HG03571 (cell line): ENCODE results near the gene SORBS1.

Source experiments
- ATAC-seq: cut with Tn5 transposase; IDR thresholded peaks from one replicate; pipeline ENCODE4 v1.9.1; 2021; ENCODE audit not compliant: unreplicated experiment

SORBS1 gene

DNA sequence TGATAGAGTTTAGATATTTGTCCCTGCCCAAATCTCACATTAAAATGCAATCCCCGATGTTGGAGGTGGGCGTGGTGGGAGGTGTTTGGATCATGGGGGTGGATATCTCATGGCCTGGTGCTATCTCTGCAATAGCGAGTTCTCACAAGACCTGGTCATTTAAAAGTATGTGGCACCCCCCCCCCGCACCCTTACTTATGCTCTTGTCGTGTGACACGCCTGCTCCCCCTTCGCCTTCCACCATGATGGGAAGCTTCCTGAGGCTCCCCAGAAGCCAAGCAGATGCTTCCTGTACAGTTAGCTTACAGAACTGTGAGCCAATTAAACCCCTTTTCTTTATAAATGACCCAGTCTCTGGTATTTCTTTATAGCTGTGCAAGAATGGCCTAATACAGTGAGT, 118.8 kb downstream of the SORBS1 start:
- no peak for ATAC-seq

DNA sequence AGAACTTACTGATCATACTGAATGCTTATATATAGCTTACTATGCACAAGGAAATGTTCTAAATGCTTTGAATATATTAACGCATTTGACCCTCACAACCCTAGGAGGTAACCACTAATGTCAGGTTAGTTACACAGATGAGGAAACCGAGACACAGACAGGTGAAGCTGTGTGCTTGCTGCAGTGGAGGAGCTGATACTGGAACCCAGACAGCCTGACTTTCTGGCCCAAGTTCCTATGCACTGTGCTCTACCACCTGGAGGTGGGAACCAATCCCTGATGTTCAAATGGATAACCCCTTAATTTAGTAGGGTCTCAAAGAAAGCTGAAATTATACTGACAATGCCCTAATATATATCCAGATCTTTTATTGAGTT, 119.6 kb downstream of the SORBS1 start:
- ATAC-seq, result peak; percentile 15

DNA sequence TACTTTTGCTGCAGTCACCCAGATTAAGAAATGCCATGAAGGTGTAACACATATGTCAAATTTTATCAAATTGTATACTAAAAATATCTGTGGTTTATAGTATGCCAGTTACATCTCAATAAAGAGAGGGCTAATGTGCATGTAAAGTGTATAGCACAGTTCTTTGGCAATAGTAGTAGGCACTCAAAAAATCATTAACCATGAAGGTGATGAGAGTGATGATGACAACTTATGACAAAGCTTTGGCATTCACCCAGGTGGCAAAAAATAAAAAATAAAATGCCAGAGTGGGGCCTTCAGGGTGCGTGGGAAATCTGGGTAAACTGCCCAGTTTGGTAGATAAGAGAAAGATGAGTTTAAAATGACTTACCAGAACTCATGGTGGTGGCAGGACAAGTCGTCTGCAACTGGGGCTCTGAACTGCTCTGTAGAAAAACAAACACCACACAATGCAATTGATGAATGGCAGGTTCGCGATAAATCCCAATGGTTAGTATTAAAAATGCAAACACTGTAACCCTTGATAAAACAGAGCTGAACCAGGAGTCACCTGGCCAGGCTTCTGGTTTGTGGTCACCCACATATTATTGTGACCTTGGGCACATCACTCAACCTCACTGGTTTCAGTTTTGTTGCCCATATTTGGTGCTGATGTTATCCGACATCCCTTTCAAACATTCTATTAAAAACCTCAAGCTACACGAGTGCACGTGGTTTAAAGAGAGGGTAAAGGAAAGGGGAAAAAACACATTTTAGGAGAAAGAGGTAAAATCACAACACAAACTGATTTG, 120.2 kb downstream of the SORBS1 start:
- peak; percentile 57 for ATAC-seq

DNA sequence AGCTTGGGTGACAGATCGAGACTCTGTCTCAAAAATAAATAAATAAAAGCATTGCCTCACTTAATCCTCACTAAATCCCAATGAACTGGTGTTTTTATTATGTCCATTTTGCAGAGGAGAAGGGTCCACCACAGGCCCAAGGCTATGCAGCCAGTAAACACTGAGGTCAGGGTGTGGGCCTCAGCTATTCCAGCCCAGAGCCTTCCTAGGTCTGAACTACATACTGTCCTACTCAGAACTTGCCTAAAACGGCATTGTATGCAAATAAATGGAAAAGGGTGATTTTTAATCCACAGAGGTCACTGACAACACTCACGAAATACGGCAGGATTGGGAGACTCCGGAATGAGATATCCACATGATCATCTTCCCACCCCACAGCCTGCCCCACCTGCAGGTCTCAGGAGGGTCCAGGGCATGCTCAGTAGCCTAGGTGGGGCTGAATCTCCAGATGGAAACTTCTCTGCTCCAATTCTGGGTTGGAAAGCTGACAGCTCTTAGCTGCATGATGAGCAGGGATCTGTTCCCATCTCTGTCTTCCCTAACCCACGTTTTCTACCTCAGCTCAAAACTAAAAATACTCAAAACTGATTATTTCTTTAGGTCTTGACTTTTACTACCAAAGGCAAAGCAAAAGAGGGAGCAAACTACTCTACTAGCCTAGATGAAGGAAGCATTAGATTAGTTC, 121.0 kb downstream of the SORBS1 start:
- no peak for ATAC-seq

DNA sequence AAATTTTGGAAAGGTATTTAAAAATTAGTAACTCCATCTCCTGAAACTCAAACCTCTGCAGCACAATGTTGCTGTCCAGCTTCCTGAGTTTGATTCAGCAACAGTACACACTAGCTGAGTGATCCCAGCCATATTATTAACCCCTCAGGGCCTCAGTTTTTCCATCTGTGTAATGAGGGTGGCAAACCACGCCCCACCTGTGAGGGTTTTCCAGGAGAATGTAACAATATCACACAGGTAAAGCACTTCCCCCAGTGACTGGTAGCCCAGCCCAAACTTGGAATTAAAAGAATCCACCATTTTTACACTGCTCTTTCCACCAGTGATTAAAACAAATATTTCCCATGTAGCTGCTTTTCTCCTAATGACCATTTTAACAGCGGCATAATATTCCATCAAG, 122.4 kb downstream of the SORBS1 start:
- no peak for ATAC-seq

GRCh38 chr10:95437669-95438068, 123.5 kb downstream of the SORBS1 start:
- no peak for ATAC-seq

DNA sequence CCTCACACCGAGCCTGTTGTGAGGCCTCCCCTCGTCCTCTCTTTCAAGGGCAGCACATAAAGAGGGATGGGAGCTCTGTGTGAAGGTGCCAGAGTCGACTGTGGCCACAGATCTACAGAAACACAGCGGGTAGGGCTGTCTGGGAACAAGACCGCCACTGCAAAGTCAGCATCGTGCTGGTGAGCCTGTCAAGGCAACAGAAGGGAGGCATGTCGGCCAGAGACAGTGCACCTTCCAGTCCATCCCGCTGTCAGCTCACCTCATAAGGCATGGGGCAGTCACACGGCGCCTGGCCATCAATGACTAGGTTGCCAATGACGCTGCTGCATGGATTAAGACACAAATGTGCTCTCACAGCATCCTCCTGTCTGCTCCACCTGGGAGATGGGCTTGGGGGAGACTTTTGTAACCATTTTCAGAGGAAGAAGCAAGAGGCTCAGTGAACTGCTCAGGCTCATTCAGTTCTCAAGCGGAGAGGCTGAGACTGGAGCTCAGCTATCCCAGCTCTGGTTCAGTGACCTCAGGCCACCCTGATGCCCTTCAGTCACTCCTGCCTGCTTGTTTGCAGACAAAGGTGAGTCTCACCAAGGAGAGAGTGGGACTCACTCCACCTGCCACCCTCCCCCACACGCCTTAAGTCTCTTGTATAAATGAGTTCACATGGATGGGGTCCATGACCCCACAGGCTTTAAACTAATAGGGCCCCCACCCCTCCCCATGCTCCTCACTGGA, 125.5 kb downstream of the SORBS1 start:
- no peak for ATAC-seq

- ATAC-seq, result no peak
These were observed 126.6 kb downstream of the SORBS1 start for GRCh38 chr10:95434583-95434982.

DNA sequence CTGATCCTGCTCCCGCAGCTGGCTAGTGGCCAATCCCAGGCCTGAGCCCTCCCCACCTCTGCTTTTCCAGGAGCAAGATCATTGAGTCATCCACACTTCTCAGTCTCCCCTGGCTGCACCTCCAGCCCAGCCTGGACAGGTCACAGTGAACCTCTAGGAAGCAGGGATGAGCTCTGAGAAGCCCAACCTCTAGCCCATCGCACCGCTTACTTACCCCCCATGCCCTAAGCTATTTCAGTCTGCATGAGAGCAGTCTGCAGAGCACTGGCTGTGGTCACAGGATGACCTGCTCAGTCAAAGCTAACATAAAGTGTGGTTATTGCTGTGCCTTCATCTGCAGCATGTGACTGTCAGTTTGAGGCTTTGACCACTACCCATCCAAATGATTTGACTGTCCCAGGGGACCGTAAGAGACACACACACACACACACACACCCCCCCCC, 129.2 kb downstream of the SORBS1 start:
- peak; percentile 56 for ATAC-seq

DNA sequence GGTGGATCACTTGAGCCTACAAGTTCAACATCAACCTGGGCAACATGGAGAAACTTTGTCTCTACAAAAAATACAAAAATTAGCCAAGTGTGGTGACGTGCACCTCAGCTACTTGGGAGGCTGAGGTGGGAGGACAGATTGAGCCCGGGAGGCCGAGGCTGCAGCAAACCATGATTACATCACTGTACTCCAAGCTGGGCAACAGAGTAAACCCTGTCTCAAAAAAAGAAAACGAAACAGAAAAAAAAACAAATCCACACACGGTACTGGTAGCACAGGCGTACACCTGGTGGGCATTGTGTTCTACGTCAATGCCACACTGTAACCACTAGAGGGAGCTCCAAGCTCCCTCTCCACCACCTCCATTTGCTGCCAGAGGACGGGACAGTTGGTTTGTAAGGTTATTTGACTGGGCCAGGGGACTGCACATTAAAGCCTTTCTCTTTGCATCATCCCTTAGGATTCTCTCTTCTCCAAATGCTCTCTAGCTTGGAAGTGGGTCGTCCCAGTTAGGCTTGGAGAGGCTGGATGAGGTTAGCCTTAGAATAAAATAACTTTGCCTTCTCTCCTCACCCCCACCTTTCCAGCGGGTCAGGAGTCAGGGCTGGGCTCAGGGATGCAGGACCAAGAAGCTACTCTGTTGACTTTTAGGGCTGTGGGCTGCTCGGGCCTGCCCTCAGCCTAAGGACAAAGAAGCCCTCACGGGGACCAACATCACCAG, 130.8 kb downstream of the SORBS1 start:
- ATAC-seq, result no peak

- ATAC-seq, result no peak
These were observed 131.5 kb downstream of the SORBS1 start for GRCh38 chr10:95429639-95430038.

DNA sequence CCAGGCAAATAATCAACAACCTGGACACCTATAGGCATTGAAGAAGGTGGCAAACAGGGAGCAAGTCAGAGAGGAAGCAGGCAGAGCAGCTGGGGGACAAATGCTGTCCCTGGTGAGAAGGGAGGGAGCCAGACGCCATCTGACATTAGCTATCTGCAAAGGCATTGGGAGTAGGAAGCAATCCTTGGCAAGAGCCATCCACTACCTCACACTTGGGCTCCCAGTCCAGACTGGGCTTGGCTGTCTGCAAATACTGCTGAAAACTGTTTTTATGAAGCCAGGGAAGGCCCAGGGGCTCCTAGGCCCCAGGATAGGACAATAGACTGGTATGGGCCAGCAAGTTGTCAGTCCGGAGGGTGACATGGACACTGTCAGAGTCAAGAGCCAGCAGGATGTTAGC, 132.5 kb downstream of the SORBS1 start:
- no peak for ATAC-seq

DNA sequence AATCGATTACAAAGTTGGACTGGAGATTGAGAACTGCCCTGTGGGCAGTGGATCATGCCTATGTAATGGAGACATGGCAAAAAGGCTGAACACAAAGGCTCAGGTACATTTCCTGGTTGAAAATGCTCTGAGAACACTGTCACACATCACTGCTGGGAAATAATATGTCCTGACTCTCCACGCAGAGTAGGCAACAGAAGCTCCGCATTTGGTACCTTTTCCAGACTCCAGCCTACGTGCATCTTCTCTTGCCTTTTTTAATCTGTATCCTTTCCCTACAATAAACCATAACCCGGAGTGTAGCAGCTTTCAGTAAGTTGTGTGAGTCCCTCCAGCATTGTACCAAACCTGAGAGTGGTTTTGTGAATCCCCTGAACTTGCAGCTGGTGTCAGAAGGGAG, 134.7 kb downstream of the SORBS1 start:
- no peak for ATAC-seq

- no peak for ATAC-seq
These were observed 135.3 kb downstream of the SORBS1 start for GRCh38 chr10:95425592-95426465.

DNA sequence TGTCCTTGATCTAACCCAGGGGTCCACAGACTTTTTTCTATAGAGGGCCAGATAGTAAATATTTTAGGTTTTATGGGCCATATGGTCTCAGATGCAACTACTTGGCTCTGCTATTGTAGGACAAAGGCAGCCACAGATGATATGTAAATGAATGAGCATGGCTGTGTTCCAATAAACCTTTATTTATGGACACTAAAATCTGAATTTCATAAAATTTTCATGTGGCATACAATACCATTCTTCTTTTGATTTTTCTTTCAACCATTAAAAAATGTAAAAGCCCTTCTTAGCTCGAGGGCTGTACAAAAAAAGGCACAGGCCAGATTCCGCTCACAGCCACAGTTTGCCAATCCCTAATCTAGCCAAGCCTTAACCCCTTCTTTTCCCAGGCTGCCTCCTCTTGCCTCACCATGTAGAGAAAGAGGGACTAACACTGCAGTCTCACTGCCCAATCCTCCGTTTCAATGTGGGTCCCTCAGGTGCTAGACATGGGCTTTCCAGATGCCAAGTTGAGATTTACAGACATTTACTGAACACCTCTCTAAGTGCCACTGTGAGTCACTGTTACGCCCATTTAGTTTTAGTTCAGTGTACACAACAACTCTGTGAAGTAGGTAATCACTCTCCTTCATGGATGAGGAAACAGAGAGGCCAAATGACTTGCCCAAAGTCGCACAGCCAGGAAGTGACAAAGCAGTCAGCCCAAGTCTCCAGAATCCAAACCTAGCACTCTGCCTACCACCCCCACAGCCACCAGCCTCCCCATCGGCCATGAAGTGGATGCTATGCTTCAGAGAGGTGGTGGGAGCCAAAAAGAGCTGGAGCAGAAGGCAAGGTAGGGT, 137.8 kb downstream of the SORBS1 start:
- no peak for ATAC-seq

GRCh38 chr10:95422233-95422632, 138.9 kb downstream of the SORBS1 start:
- ATAC-seq, result no peak

DNA sequence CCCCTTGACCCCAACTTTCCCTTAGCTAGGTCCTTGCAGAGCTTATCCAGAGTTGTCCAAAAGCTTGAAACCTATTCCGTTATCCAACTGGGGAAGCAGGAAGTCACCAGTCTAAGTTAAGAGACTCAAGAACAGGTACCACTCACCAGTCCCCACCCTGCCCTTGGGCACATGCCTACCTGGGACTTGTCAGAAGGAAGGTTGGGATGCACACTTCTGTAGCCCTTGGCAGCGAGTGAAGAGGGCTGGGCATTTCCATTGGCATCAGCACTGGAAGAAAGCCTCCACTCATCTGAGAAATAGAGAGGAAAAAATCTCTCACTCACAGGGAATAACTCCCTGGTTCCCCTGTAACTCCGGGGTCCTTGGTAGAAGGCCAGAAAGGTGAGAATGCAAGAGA, 139.4 kb downstream of the SORBS1 start:
- ATAC-seq, result no peak

- no peak for ATAC-seq
These were observed 141.8 kb downstream of the SORBS1 start for GRCh38 chr10:95419399-95419798.

DNA sequence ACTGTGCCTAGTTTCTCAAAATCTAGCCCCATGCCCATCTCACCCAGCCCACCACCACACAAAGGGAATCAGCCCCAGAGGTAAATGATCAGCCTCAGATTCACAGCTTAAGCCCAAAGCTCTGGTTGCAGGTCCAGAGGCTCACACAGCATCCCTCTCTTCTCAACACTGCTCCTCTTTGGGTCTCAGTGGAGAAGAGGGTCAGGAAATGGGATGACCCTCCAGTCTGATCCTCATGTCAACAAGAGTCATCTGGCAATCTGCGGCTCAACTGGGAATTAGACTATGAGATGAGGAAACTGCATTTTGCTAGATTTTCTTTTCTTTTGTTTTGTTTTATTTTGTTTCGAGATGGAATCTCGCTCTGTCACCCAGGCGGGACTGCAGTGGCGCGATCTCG, 144.2 kb downstream of the SORBS1 start:
- no peak for ATAC-seq
